SH-SY5Y (cell line): Measurements from ENCODE around the gene CEP85L.

Experiments used
- GATA2 ChIP-seq: IDR thresholded peaks from 2 replicates; pipeline ENCODE4 v1.6.1; 2011; ENCODE audit warnings: mild to moderate bottlenecking, low read depth, low read length
- GATA3 ChIP-seq: IDR thresholded peaks from 2 replicates; pipeline ENCODE4 v1.6.1; 2011; ENCODE audit warnings: low read depth, mild to moderate bottlenecking, low read length, moderate library complexity

Gene CEP85L

GRCh38 chr6:118502169-118502568 lies 149.2 kb downstream of the CEP85L start:
- TF ChIP-seq GATA3: no peak
- no peak for TF ChIP-seq GATA2

- no peak for TF ChIP-seq GATA2
- no peak for TF ChIP-seq GATA3
Observed at GRCh38 chr6:118501765-118502164, 149.6 kb downstream of the CEP85L start.

- TF ChIP-seq GATA3 (no peak), GATA2 (no peak)
Observed at GRCh38 chr6:118501099-118501498, 150.3 kb downstream of the CEP85L start.

- no peak for TF ChIP-seq GATA2
- TF ChIP-seq GATA3: no peak
Observed at GRCh38 chr6:118500130-118501015, 151.0 kb downstream of the CEP85L start.

- TF ChIP-seq GATA3 (no peak), GATA2 (no peak)
Observed at GRCh38 chr6:118495485-118496280, 155.7 kb downstream of the CEP85L start.

GRCh38 chr6:118494091-118494490 lies 157.3 kb downstream of the CEP85L start:
- TF ChIP-seq GATA2: no peak

GRCh38 chr6:118489990-118490389 lies 161.4 kb downstream of the CEP85L start:
- TF ChIP-seq GATA3 (no peak), GATA2 (no peak)

- no peak for TF ChIP-seq GATA3
- TF ChIP-seq GATA2: no peak
Observed at GRCh38 chr6:118488631-118489030, 162.8 kb downstream of the CEP85L start.

- TF ChIP-seq GATA2 (no peak), GATA3 (no peak)
Observed at GRCh38 chr6:118485601-118486550, 165.5 kb downstream of the CEP85L start.

GRCh38 chr6:118476551-118476950 lies 174.8 kb downstream of the CEP85L start:
- TF ChIP-seq GATA3: no peak
- TF ChIP-seq GATA2: no peak

GRCh38 chr6:118473266-118473665 lies 178.1 kb downstream of the CEP85L start:
- TF ChIP-seq GATA3: no peak
- no peak for TF ChIP-seq GATA2

- TF ChIP-seq GATA2 (no peak), GATA3 (no peak)
Observed at GRCh38 chr6:118469468-118469867, 181.9 kb downstream of the CEP85L start.

- no peak for TF ChIP-seq GATA2
- no peak for TF ChIP-seq GATA3
Observed at GRCh38 chr6:118468682-118469465, 182.5 kb downstream of the CEP85L start.
